IPS-15b (cell line): ENCODE data around the gene MITF.

Experiments used
- H3K27me3 ChIP-seq: one replicate; pipeline ENCODE4 v1.6.1; 2013; ENCODE audit warnings: low read length; ENCODE audit not compliant: control insufficient read depth, insufficient read depth
- H3K36me3 ChIP-seq: one replicate; pipeline ENCODE4 v1.6.1; 2013; ENCODE audit warnings: low read length; ENCODE audit not compliant: control insufficient read depth, insufficient read depth
- H3K4me1 ChIP-seq: one replicate; pipeline ENCODE4 v1.6.1; 2013; ENCODE audit warnings: mild to moderate bottlenecking, low read length; ENCODE audit not compliant: control insufficient read depth, insufficient read depth
- H3K4me3 ChIP-seq: one replicate; pipeline ENCODE4 v1.5.1; 2013; ENCODE audit warnings: low read depth, low read length
- H3K9ac ChIP-seq: one replicate; pipeline ENCODE4 v1.6.1; 2013; ENCODE audit warnings: low read depth, mild to moderate bottlenecking, low read length
- H3K9me3 ChIP-seq: one replicate; pipeline ENCODE4 v1.6.1; 2013; ENCODE audit warnings: mild to moderate bottlenecking, low read length; ENCODE audit not compliant: control insufficient read depth, insufficient read depth

The MITF gene

DNA sequence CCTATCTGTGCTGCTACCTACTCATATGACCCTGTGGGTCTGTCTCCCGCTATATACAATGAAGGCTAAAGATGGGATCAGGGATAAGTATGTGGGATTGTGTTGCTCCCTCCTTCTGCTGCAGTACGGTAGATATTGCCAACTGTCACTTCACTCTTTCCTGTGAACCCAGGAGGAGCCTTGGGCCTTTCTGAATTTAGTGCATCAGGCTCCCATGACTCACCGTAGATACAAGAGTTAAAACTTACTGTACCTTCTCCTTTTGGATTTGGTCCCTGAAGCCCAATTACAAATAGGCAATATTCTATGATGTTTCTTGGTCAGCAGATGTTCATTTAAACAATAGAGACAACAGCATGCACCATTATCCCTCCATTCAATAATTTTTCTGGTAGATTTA lies 27.4 kb downstream of the MITF start:
- Histone ChIP-seq H3K27me3 (no peaks in the 10 kb centered on the region), H3K4me1 (no peaks in the 10 kb centered on the region), H3K4me3 (no peak overlapping the region), H3K9me3 (no peaks in the 10 kb centered on the region), H3K9ac (no peak overlapping the region), H3K36me3 (no peaks in the 10 kb centered on the region)

DNA sequence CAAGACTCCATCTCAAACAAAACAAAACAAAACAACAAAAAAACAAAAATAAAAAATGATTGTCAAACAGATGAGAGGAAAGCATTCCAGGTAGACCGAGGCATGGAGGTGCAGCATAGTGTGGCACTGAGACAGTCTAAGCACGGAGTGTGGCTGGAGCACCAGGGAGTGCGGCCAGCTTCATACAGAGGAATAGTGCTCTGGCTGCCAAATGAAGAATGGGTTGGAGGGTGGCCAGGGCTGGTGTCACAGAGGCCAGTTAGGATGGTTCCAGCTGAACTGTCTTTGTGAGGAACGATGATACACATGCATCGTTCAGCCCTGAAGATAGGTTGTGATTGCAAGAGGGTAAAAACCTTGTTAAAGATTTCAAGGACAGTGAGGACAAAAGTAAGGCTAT lies 28.3 kb downstream of the MITF start:
- Histone ChIP-seq H3K4me1 (no peaks in the 10 kb centered on the region), H3K9ac (no peak overlapping the region), H3K9me3 (no peaks in the 10 kb centered on the region), H3K36me3 (no peaks in the 10 kb centered on the region), H3K4me3 (no peak overlapping the region), H3K27me3 (no peaks in the 10 kb centered on the region)

- H3K27me3 ChIP-seq, result no peaks in the 10 kb centered on the region
- no peak overlapping the region for H3K4me3 ChIP-seq
- H3K36me3 ChIP-seq, result no peaks in the 10 kb centered on the region
- no peaks in the 10 kb centered on the region for H3K4me1 ChIP-seq
- H3K9ac ChIP-seq, result no peak overlapping the region
- no peaks in the 10 kb centered on the region for H3K9me3 ChIP-seq
Measured at GRCh38 chr3:69768438-69768837, 29.2 kb downstream of the MITF start.

DNA sequence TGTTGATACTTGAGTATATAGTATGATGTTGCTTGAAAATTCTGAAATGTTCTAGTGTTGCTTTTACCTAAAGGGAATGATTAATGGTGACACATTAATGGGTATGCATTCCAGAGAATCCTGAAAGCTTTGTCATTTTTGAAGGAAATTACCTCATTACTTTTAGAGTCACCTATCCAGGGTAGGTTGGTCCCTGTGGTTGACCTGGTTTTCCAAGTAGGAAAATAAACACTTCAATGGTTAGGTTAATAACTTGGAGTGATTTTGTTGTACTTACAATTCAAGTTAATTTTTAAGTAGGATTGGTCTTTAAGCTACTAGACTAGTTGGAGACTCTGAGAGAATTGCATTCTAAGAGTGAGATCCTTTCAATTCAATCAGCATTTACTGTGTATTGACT lies 31.0 kb downstream of the MITF start:
- Histone ChIP-seq H3K4me3 (no peak overlapping the region), H3K4me1 (no peaks in the 10 kb centered on the region), H3K36me3 (no peaks in the 10 kb centered on the region), H3K9ac (no peak overlapping the region), H3K27me3 (no peaks in the 10 kb centered on the region), H3K9me3 (no peaks in the 10 kb centered on the region)

GRCh38 chr3:69770976-69771634 lies 31.8 kb downstream of the MITF start:
- Histone ChIP-seq H3K4me3 (no peak overlapping the region), H3K27me3 (no peaks in the 10 kb centered on the region), H3K9ac (no peak overlapping the region), H3K36me3 (no peaks in the 10 kb centered on the region), H3K4me1 (no peaks in the 10 kb centered on the region), H3K9me3 (no peaks in the 10 kb centered on the region)

DNA sequence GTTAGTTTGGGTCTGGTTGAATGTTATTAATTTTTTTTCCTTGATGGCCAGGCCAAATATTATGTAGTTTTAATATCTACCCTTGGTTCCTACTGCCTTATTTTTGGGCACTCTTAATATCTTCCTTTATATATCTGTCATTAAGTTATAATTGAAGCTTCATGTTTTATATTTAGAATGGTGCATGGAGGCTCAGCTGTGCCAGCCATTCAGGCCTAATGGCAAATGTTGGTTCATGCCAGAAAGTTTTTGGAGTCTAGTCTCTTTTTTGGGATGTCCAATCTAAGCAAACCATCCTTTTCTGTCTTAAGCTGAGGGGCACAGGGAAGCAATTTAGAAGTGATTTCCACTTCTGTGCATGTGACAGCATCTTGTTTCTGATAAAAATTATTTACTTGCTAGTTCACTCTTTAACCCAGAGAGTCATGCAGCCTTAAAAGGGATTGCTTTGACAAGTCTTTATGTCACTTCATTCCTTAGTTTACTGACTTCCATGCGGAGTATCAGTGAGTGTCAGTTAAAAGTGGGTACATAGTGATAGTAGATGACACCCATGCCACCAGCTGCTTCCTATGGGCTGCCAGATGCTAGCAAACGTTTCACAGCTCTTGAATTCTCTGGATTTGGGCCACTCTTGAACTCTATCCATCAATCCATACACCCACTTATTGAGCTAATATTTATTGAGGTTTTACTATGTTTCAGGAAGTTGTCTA lies 33.0 kb downstream of the MITF start:
- no peaks in the 10 kb centered on the region for H3K36me3 ChIP-seq
- H3K4me1 ChIP-seq, result no peaks in the 10 kb centered on the region
- no peaks in the 10 kb centered on the region for H3K27me3 ChIP-seq
- H3K9ac ChIP-seq, result no peak overlapping the region
- no peaks in the 10 kb centered on the region for H3K9me3 ChIP-seq
- no peak overlapping the region for H3K4me3 ChIP-seq

GRCh38 chr3:69774029-69774428 lies 34.8 kb downstream of the MITF start:
- Histone ChIP-seq H3K27me3 (no peaks in the 10 kb centered on the region), H3K9me3 (no peaks in the 10 kb centered on the region), H3K36me3 (no peaks in the 10 kb centered on the region), H3K4me3 (no peak overlapping the region), H3K4me1 (no peaks in the 10 kb centered on the region), H3K9ac (no peak overlapping the region)

DNA sequence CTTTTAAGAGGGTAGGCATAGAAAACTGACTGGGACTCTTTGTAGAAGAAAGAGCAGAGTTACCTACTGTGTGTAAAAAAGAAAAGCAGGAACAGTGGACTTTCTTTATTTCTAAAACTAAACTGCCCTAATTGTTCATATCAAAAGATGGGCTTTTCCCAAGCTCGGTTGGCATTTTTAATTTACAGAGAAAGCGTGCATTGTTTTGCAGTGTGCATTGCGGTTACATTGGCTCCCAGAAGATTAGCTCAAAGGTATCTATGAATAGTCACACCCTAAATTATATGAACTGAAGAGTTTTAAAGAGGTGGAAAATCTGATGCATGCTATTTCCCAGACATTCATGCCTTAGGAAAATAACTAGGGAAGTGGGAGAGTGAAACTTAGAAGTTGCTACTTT lies 36.5 kb downstream of the MITF start:
- Histone ChIP-seq H3K27me3 (no peaks in the 10 kb centered on the region), H3K4me3 (no peak overlapping the region), H3K9me3 (no peaks in the 10 kb centered on the region), H3K36me3 (no peaks in the 10 kb centered on the region), H3K9ac (no peak overlapping the region), H3K4me1 (no peaks in the 10 kb centered on the region)

- Histone ChIP-seq H3K36me3 (no peaks in the 10 kb centered on the region), H3K27me3 (no peaks in the 10 kb centered on the region), H3K4me3 (no peak overlapping the region), H3K4me1 (no peaks in the 10 kb centered on the region), H3K9ac (no peak overlapping the region), H3K9me3 (no peaks in the 10 kb centered on the region)
Measured at GRCh38 chr3:69776289-69776688, 37.0 kb downstream of the MITF start.

DNA sequence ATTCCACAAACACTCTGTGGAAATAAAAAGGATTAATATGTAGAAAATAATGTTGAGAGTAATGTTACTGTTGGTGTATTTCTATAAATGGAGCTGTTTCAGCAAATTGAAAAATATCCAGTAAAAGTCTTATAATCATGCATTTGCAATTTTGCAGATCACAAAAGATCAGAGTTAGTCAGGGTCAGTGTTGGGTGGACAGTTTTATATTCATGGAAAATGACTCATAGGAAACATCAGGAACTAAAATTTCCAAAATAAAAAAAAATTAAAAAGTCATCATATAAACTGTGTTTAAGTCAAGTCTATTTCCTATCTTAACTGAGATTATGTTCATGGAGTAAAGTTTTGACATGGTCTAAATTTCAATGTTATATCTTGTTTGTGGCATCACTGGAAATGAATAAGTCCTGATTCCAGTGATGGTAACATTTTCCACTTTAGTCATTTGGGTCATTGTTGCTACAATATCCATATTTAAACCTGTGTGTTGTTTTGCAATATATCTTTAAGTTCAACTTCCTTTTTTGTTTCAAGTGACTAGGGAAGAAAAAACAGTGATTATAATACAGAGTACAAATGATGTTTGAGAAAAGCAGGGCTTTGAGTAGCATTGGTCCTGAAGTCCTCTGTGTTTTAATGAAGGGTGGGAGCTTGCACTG lies 37.8 kb downstream of the MITF start:
- Histone ChIP-seq H3K4me3 (no peak overlapping the region), H3K9ac (no peak overlapping the region), H3K4me1 (no peaks in the 10 kb centered on the region), H3K27me3 (no peaks in the 10 kb centered on the region), H3K9me3 (no peaks in the 10 kb centered on the region), H3K36me3 (no peaks in the 10 kb centered on the region)

GRCh38 chr3:69777582-69777967 lies 38.3 kb downstream of the MITF start:
- Histone ChIP-seq H3K4me1 (no peaks in the 10 kb centered on the region), H3K9me3 (no peaks in the 10 kb centered on the region), H3K27me3 (no peaks in the 10 kb centered on the region), H3K9ac (no peak overlapping the region), H3K36me3 (no peaks in the 10 kb centered on the region), H3K4me3 (no peak overlapping the region)

DNA sequence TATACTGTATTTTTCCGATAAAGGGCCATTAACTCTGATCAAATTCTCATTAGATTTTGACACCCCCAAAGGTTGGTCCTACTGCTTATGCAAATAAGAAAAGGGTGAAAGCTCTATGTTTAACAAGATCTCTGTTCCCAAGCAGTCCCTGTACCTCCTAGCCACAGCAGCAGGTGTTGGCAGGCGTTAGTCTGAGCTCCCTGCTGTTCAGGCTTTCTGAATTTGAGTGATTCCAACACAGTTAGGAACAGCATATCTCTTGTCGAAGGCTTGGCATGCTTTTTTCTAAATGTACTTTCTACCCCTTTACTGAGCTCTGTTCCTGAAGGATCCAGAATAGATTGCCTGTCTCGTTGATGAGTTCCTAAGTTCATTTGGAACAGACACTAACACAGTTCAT lies 42.3 kb downstream of the MITF start:
- Histone ChIP-seq H3K9ac (no peak overlapping the region), H3K4me3 (no peak overlapping the region), H3K4me1 (no peaks in the 10 kb centered on the region), H3K36me3 (no peaks in the 10 kb centered on the region), H3K27me3 (no peaks in the 10 kb centered on the region), H3K9me3 (no peaks in the 10 kb centered on the region)
